Middle frontal gyrus (tissue), 1 donor: Measurements from ENCODE around the gene ANHX.

ENCODE experiments used
- DNase-seq: peaks from one replicate; pipeline ENCODE4 v3.0.0-alpha.2; 2015; ENCODE audit warnings: low spot score; ENCODE audit errors: extremely low spot score

ANHX gene

GRCh38 chr12:133203344-133204263 lies 32.1 kb downstream of the ANHX start:
- DNase-seq, result no peak

- DNase-seq, result no peak
Measured at GRCh38 chr12:133202493-133203343, 33.0 kb downstream of the ANHX start.

- DNase-seq, result no peak
Measured at GRCh38 chr12:133201888-133202287, 33.8 kb downstream of the ANHX start.

GRCh38 chr12:133192847-133193246 lies 42.8 kb downstream of the ANHX start:
- no peak for DNase-seq

- no peak for DNase-seq
Measured at GRCh38 chr12:133190176-133190575, 45.5 kb downstream of the ANHX start.

- DNase-seq, result peak; percentile 82
Measured at GRCh38 chr12:133181238-133181959, 54.3 kb downstream of the ANHX start, which contains the start of gene ZNF268. TSS of gene ZNF268 (plus strand) at chr12:133181495. CDS start at chr12:133181998, 503 bp downstream.

- no peak for DNase-seq
Measured at GRCh38 chr12:133180669-133181068, 55.0 kb downstream of the ANHX start.

- DNase-seq, result no peak
Measured at GRCh38 chr12:133174901-133175300, 60.8 kb downstream of the ANHX start.

- no peak for DNase-seq
Measured at GRCh38 chr12:133172491-133172890, 63.2 kb downstream of the ANHX start.
